OCI-LY7 (cell line): Measurements from ENCODE around the gene CT45A10.
"Not testable (repeated sequence)": the region's sequence is repeated elsewhere in the genome, so short reads cannot be mapped to it uniquely, and the experiment has no call there.

Experiments used
- EZH2phosphoT487 ChIP-seq: fragments of 200-600 bp; sonication (generic); IDR thresholded peaks from 2 replicates; pipeline ENCODE4 v1.6.1; 2018; ENCODE audit warnings: low read depth, borderline replicate concordance, mild to moderate bottlenecking, mixed run types, antibody characterized with exemption, low read length, moderate library complexity, mixed read lengths
- TF ChIP-seq, protein P1 (sequence below): fragments of 200-600 bp; sonication (generic); conservative IDR thresholded peaks from 2 replicates; pipeline ENCODE4 v1.5.1; 2014; ENCODE audit warnings: mild to moderate bottlenecking, antibody characterized with exemption, low read length, moderate library complexity, mixed read lengths

- TF ChIP-seq, protein P1, sequence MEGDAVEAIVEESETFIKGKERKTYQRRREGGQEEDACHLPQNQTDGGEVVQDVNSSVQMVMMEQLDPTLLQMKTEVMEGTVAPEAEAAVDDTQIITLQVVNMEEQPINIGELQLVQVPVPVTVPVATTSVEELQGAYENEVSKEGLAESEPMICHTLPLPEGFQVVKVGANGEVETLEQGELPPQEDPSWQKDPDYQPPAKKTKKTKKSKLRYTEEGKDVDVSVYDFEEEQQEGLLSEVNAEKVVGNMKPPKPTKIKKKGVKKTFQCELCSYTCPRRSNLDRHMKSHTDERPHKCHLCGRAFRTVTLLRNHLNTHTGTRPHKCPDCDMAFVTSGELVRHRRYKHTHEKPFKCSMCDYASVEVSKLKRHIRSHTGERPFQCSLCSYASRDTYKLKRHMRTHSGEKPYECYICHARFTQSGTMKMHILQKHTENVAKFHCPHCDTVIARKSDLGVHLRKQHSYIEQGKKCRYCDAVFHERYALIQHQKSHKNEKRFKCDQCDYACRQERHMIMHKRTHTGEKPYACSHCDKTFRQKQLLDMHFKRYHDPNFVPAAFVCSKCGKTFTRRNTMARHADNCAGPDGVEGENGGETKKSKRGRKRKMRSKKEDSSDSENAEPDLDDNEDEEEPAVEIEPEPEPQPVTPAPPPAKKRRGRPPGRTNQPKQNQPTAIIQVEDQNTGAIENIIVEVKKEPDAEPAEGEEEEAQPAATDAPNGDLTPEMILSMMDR = not testable (repeated sequence)
- not testable (repeated sequence) for TF ChIP-seq EZH2phosphoT487
These were observed 38.8 kb downstream of the CT45A10 start, which contains the start of gene CT45A8 for GRCh38 chrX:135854438-135854837.
